ENCODE measurements around the gene ACOT12. TPM values are rescaled to one million over a fixed set of nuclear protein-coding genes. Genes with fewer than 3 reads are reported as not detected.
A peak's percentile ranks its signal among the peaks of the same experiment; 100 is the strongest.

Gene ACOT12
- total and polyA plus RNA-seq, 9 of the 15 experiments (the other 6 are each of a cell fraction or from before 2014, with no cell fraction given) = 0.03 TPM; not detected in 8

GRCh38 chr5:81370912-81371311 lies 23.0 kb downstream of the ACOT12 start:
- H3K9me3 ChIP-seq (replicated peaks; ENCODE audit: control insufficient read depth, insufficient read depth, low read depth, low read length) = no peaks in the 10 kb centered on the region
- intact Hi-C loops (cut with micrococcal nuclease) (no loop called here), in situ Hi-C loops (cut with MboI) (no loop called here)
- no peaks in the 10 kb centered on the region for H3K36me3 ChIP-seq (ENCODE audit: control insufficient read depth, insufficient read depth, low read length)
- no peaks in the 10 kb centered on the region for H3K9me1 ChIP-seq (ENCODE audit: control insufficient read depth, insufficient read depth, low read length)
- no peak overlapping the region for H3K4me3 ChIP-seq
- no peak overlapping the region for H2AFZ ChIP-seq (ENCODE audit: low read depth, low read length)
- H4K20me1 ChIP-seq (replicated peaks; ENCODE audit: control insufficient read depth, insufficient read depth, low read length) = no peaks in the 10 kb centered on the region
- H3K27ac ChIP-seq (ENCODE audit: extremely low read depth, low read depth, low read length) = no peak overlapping the region
- H3K27me3 ChIP-seq (ENCODE audit: control insufficient read depth in 2 of 2, insufficient read depth in 2 of 2, low read length in 2 of 2) = peaks cover 14 to 27% of the 10 kb centered on the region in 2 experiments; a peak in 4 of 5 replicates
- H3K4me2 ChIP-seq (ENCODE audit: insufficient read depth, low read length) = no peak overlapping the region
- DNase-seq (ENCODE audit: extremely low read depth in 1 of 4, low spot score in 3 of 4) (no peak), FAIRE-seq (no peak), ATAC-seq (no peak)
- POLR2A ChIA-PET = interaction anchor here (0.7 kb wide), 1 partner anchor 14 kb away, joined by 3 read pairs; no protein-coding TSS in a partner anchor
- BruUV-seq (replicated peaks) = no TSS peak
- TF ChIP-seq MAFF (IDR thresholded peaks at IDR 0.05; ENCODE audit: low read length) (peak; percentile 62), C11orf30 (IDR thresholded peaks at IDR 0.05; ENCODE audit: low read depth) (peak; percentile 75), SMARCA5 (IDR thresholded peaks at IDR 0.05) (no peak), ZNF316 (IDR thresholded peaks at IDR 0.05) (peak; percentile 89), MAFK (IDR thresholded peaks at IDR 0.05; ENCODE audit: low read length) (peak; percentile 33; the same call in 1 of the 2 replicates), MAFG (tag; conservative IDR thresholded peaks at IDR 0.05) (peak; percentile 64), CREB3L1 (IDR thresholded peaks at IDR 0.05; ENCODE audit: borderline replicate concordance, low read depth) (no peak), USF2 (CRISPR knock-in tag; IDR thresholded peaks at IDR 0.05) (no peak)
- H3K9ac ChIP-seq (ENCODE audit: insufficient read depth in 1 of 2, low read depth in 2 of 2, low read length in 2 of 2) = no peak overlapping the region
- H3K4me1 ChIP-seq (replicated peaks in 1 of 2; ENCODE audit: control insufficient read depth in 2 of 2, insufficient read depth in 2 of 2, low read length in 2 of 2) = no peaks in the 10 kb centered on the region
- CTCF ChIA-PET (ENCODE audit: low intra/inter-chr PET ratio) = no interaction called here
- no peaks in the 10 kb centered on the region for H3K79me2 ChIP-seq (ENCODE audit: control insufficient read depth, insufficient read depth, low read length)

Measured in K562 (cell line).